Measurements from ENCODE around the gene TRDMT1. TPM values are rescaled to one million over a fixed set of nuclear protein-coding genes. Genes with fewer than 3 reads are reported as not detected.

Gene TRDMT1
- total RNA-seq, 4 donors from 2014 or later = 2.7 to 9.4 (median 4.0) TPM

GRCh38 chr10:17101257-17101909 is 100.1 kb downstream of the TRDMT1 start:
- 85% methylated on average over 7 of the region's 7 CpGs for WGBS
- H3K4me3 ChIP-seq = no peak overlapping the region
- H3K4me1 ChIP-seq = no peaks in the 10 kb centered on the region
- no peak overlapping the region for H3K27ac ChIP-seq
- TF ChIP-seq POLR2AphosphoS5 (IDR thresholded peaks at IDR 0.05) (no peak), EP300 (IDR thresholded peaks at IDR 0.05) (no peak), POLR2A (IDR thresholded peaks at IDR 0.05) (no peak)
- TF ChIP-seq, protein P1, sequence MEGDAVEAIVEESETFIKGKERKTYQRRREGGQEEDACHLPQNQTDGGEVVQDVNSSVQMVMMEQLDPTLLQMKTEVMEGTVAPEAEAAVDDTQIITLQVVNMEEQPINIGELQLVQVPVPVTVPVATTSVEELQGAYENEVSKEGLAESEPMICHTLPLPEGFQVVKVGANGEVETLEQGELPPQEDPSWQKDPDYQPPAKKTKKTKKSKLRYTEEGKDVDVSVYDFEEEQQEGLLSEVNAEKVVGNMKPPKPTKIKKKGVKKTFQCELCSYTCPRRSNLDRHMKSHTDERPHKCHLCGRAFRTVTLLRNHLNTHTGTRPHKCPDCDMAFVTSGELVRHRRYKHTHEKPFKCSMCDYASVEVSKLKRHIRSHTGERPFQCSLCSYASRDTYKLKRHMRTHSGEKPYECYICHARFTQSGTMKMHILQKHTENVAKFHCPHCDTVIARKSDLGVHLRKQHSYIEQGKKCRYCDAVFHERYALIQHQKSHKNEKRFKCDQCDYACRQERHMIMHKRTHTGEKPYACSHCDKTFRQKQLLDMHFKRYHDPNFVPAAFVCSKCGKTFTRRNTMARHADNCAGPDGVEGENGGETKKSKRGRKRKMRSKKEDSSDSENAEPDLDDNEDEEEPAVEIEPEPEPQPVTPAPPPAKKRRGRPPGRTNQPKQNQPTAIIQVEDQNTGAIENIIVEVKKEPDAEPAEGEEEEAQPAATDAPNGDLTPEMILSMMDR (IDR thresholded peaks at IDR 0.05) = no peak
- H3K27me3 ChIP-seq = no peaks in the 10 kb centered on the region
- no peaks in the 10 kb centered on the region for H3K36me3 ChIP-seq
- H3K9me3 ChIP-seq = no peaks in the 10 kb centered on the region
- DNase-seq (ENCODE audit: low spot score in 2 of 2) = no peak

DNA sequence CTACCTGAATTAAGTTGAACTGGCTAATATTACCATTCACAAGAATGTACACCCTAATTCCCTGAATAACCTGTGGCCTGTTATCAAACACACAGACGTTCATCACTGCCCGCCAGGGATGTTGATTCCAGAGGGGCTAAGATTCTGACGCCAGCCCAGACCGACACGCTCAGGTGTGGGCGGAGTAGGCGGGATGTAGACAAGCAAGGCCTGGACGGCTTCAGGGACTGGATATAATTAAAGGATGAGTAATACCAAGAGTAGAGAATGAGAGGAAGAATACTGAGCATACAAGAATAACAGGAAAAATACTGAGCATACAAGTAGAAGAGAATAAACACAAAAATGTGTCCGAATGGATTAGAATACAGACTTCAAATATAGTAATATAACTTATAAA is 100.9 kb downstream of the TRDMT1 start:
- no peaks in the 10 kb centered on the region for H3K36me3 ChIP-seq
- H3K4me1 ChIP-seq = no peaks in the 10 kb centered on the region
- no peaks in the 10 kb centered on the region for H3K27me3 ChIP-seq
- WGBS = 71% methylated on average over 9 of the region's 9 CpGs
- H3K4me3 ChIP-seq = no peak overlapping the region
- no peaks in the 10 kb centered on the region for H3K9me3 ChIP-seq
- no peak overlapping the region for H3K27ac ChIP-seq
- TF ChIP-seq POLR2A (IDR thresholded peaks at IDR 0.05) (no peak), POLR2AphosphoS5 (IDR thresholded peaks at IDR 0.05) (no peak), EP300 (IDR thresholded peaks at IDR 0.05) (no peak)
- TF ChIP-seq, protein P1 (IDR thresholded peaks at IDR 0.05) = no peak
- no peak for DNase-seq (ENCODE audit: low spot score in 2 of 2)

GRCh38 chr10:17098012-17098411 is 103.5 kb downstream of the TRDMT1 start:
- WGBS = 94% methylated on average over 3 of the region's 3 CpGs
- no peak for DNase-seq (ENCODE audit: low spot score in 2 of 2)
- TF ChIP-seq POLR2AphosphoS5 (IDR thresholded peaks at IDR 0.05) (no peak), POLR2A (IDR thresholded peaks at IDR 0.05) (no peak), EP300 (IDR thresholded peaks at IDR 0.05) (no peak)
- TF ChIP-seq, protein P1 (IDR thresholded peaks at IDR 0.05) = no peak

More at GRCh38 chr10:17098012-17098411, 103.5 kb downstream of the TRDMT1 start:
- no peaks in the 10 kb centered on the region for H3K36me3 ChIP-seq
- H3K27me3 ChIP-seq = no peaks in the 10 kb centered on the region
- no peaks in the 10 kb centered on the region for H3K9me3 ChIP-seq
- no peak overlapping the region for H3K27ac ChIP-seq
- H3K4me1 ChIP-seq = no peaks in the 10 kb centered on the region
- H3K4me3 ChIP-seq = no peak overlapping the region

Other genes with a start within 250 kb of the TRDMT1 start
- 1 to 10 TPM; 1.1 to 8.4 (median 1.2) TPM for gene CUBN, start 71.9 kb downstream of the TRDMT1 start, total RNA-seq
- 1,000 to 10,000 TPM in 2 of 4 donors, 100 to 1,000 TPM in 2; 697 to 1,198 (median 1,024) TPM for gene VIM, start 26.6 kb upstream of the TRDMT1 start, total RNA-seq

All from suprapubic skin (tissue), 4 donors.